Mononuclear cell (primary cell): ENCODE measurements around the gene MS4A12. TPM values are rescaled to one million over a fixed set of nuclear protein-coding genes. Genes with fewer than 3 reads are reported as not detected.
A peak's percentile ranks its signal among the peaks of the same experiment; 100 is the strongest.
"Not testable (repeated sequence)": the region's sequence is repeated elsewhere in the genome, so short reads cannot be mapped to it uniquely, and the experiment has no call there.

Experiments used
- H3K27me3 ChIP-seq: 2 replicates; pipeline ENCODE4 v1.6.0; 2011; ENCODE audit warnings: low read length, control low read depth; ENCODE audit not compliant: insufficient read depth
- H3K4me1 ChIP-seq: 2 replicates; pipeline ENCODE4 v1.5.1; 2011; ENCODE audit warnings: mild to moderate bottlenecking, low read length, control low read depth; ENCODE audit not compliant: insufficient read depth
- H3K4me3 ChIP-seq: 2 replicates; pipeline ENCODE4 v1.5.1; 2011; ENCODE audit warnings: mild to moderate bottlenecking, low read length, moderate library complexity
- H3K9me3 ChIP-seq: 2 replicates; pipeline ENCODE4 v1.5.1; 2011; ENCODE audit warnings: low read depth, mild to moderate bottlenecking, control low read depth, low read length
- total RNA-seq: library from RNA; depleted of rRNA; stranded (reverse); fragments of >200 nt; gene quantifications from one replicate; pipeline ENCODE4 v1.2.3, GENCODE V29; 2012

MS4A12 gene, protein sequence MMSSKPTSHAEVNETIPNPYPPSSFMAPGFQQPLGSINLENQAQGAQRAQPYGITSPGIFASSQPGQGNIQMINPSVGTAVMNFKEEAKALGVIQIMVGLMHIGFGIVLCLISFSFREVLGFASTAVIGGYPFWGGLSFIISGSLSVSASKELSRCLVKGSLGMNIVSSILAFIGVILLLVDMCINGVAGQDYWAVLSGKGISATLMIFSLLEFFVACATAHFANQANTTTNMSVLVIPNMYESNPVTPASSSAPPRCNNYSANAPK
- not detected for total RNA-seq

DNA sequence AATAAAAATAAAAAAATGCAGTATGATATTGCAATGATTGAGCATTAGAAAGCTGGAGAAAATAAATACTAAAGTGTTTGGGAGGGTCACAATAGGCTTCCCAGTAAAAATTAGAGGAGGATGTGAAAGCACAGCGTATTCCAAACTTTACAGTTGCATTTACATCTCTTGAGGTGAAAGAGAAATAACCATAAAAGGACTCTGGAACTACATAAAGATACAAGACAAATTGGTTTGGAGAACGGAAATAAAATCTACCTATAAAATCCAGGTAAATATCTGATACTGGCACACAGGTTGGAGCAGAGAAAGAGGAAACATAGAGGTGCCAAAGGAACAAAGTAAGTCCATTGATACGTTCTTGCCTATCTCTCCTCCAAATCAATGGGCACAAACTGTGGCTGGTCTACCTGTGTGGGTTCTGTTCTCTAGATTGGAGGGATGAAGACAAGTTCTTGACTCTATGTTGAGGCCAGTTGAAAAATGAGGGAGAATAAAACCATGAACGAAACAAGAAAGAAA, at the start of gene MS4A12:
Gene MS4A12 (plus strand): TSS at position 291 of the 522 bp plus-strand sequence. CDS start 4,541 bp downstream, outside the sequence.
- H3K4me3 ChIP-seq, result no peak within 1 kb of the TSS
- no peaks in the 10 kb centered on the region for H3K4me1 ChIP-seq
- H3K27me3 ChIP-seq, result no peaks in the 10 kb centered on the region
- no peaks in the 10 kb centered on the region for H3K9me3 ChIP-seq

GRCh38 chr11:60447070-60447469, 45.5 kb upstream of the MS4A12 start:
- H3K27me3 ChIP-seq, result no peaks in the 10 kb centered on the region
- no peak overlapping the region for H3K4me3 ChIP-seq
- no peaks in the 10 kb centered on the region for H3K9me3 ChIP-seq
- peaks cover 20% of the 10 kb centered on the region for H3K4me1 ChIP-seq

DNA sequence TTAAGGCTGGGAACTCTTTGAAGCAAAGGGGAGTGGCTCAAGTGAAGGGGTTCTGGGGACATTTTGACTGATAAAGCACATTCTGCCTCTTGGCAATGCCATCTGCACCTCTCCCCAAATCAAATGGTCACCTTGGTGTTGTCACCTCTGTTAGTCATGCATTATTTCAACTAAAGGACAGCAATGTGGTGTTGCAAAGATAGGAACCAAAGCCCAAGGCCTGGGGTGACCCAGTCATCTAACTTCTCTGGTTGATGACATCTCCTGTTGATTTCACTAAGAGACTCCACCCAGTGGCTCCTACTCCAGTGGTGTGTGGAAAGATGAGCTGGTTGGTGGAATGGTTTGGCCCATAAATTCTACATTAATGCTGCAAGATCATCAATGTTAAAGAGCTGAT, 44.7 kb upstream of the MS4A12 start:
- Histone ChIP-seq H3K4me1 (peaks cover 20% of the 10 kb centered on the region), H3K4me3 (no peak overlapping the region), H3K27me3 (no peaks in the 10 kb centered on the region), H3K9me3 (no peaks in the 10 kb centered on the region)

- H3K9me3 ChIP-seq, H3K4me3 ChIP-seq, H3K27me3 ChIP-seq: not testable (repeated sequence)
- H3K4me1 ChIP-seq, result peaks cover 22% of the 10 kb centered on the region
Measured at GRCh38 chr11:60451185-60451584, 41.4 kb upstream of the MS4A12 start.

GRCh38 chr11:60454212-60454611, 38.4 kb upstream of the MS4A12 start:
- no peak overlapping the region for H3K4me3 ChIP-seq
- H3K9me3 ChIP-seq, result no peaks in the 10 kb centered on the region
- H3K27me3 ChIP-seq, result no peaks in the 10 kb centered on the region
- peaks cover 7% of the 10 kb centered on the region for H3K4me1 ChIP-seq

DNA sequence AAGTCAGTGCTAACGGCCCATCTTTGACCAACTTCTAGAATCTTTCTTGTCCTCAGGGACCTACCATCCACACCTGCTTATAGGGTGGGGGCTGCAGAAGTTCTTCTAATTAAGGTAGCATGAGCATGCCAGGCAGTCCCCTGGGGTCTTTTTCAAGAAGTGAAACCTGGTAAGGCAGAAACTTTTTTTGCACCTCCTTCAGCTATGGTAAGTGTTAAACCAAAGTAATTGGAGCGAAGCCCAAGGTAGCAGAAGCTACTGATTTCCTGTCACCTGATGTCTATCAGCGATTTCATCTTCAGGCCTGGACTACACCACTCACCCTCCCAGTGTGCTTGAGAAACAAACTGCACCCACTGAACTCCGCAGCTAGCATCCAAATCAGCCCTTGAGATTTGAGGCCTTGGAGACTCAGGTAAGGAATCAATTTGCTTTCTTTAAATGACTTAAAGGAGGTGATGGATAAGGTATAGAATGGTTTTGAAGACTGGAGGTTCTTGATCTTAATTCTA, 37.0 kb upstream of the MS4A12 start, which contains the start of gene MS4A1:
Gene MS4A1 (plus strand): TSS at position 317 of the 512 bp plus-strand sequence. CDS start 6,528 bp downstream, outside the sequence.
- Histone ChIP-seq H3K4me1 (peaks cover 7% of the 10 kb centered on the region), H3K9me3 (no peaks in the 10 kb centered on the region), H3K4me3 (peak within 1 kb of the TSS; percentile 44), H3K27me3 (no peaks in the 10 kb centered on the region)

DNA sequence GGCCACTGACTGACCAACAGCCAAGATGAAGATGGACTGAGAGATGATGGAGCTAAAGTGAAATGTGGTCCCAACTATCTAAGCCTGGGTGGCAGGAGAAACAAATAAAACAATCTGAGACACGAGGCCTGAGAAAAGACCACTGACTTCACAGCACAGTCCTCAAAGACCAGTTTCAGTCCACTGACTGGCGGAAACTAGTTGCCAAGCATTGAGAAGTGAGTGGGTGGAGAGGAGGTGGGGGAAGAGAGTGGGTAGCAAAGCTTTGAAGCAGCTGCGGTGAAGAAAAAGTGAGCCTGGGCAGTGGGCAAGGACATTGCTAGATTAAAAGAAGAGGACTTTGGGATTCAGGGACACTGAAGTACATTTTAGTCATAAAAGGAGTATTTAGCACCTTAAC, 35.0 kb upstream of the MS4A12 start:
- H3K27me3 ChIP-seq, result no peaks in the 10 kb centered on the region
- no peaks in the 10 kb centered on the region for H3K9me3 ChIP-seq
- H3K4me1 ChIP-seq, result peaks cover 14% of the 10 kb centered on the region
- peak overlapping the region; percentile 44 for H3K4me3 ChIP-seq

- Histone ChIP-seq H3K27me3 (no peaks in the 10 kb centered on the region), H3K9me3 (no peaks in the 10 kb centered on the region), H3K4me3 (no peak overlapping the region), H3K4me1 (peaks cover 22% of the 10 kb centered on the region)
Measured at GRCh38 chr11:60459345-60459744, 33.2 kb upstream of the MS4A12 start.

GRCh38 chr11:60468829-60469228, 23.7 kb upstream of the MS4A12 start:
- H3K9me3 ChIP-seq, result no peaks in the 10 kb centered on the region
- no peak overlapping the region for H3K4me3 ChIP-seq
- H3K4me1 ChIP-seq, result peaks cover 8% of the 10 kb centered on the region
- H3K27me3 ChIP-seq, result no peaks in the 10 kb centered on the region

DNA sequence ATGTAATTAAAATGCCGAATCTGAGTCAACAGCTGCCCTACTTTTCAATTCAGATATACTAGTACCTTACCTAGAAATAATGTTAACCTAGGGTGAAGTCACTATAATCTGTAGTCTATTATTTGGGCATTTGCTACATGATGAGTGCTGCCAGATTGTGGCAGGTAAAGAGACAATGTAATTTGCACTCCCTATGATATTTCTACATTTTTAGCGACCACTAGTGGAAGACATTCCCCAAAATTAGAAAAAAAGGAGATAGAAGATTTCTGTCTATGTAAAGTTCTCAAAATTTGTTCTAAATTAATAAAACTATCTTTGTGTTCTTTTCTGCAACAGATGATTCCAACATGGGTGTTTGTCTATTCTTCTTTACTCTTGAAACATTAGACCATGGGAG, 22.9 kb upstream of the MS4A12 start:
- H3K4me3 ChIP-seq, result no peak overlapping the region
- no peaks in the 10 kb centered on the region for H3K27me3 ChIP-seq
- H3K9me3 ChIP-seq, result no peaks in the 10 kb centered on the region
- H3K4me1 ChIP-seq, result peaks cover 8% of the 10 kb centered on the region

GRCh38 chr11:60477035-60477445, 15.5 kb upstream of the MS4A12 start:
- no peaks in the 10 kb centered on the region for H3K27me3 ChIP-seq
- H3K9me3 ChIP-seq, result no peaks in the 10 kb centered on the region
- peaks cover 15% of the 10 kb centered on the region for H3K4me1 ChIP-seq
- no peak overlapping the region for H3K4me3 ChIP-seq

- no peak overlapping the region for H3K4me3 ChIP-seq
- no peaks in the 10 kb centered on the region for H3K9me3 ChIP-seq
- H3K27me3 ChIP-seq, result no peaks in the 10 kb centered on the region
- peaks cover 19% of the 10 kb centered on the region for H3K4me1 ChIP-seq
Measured at GRCh38 chr11:60482361-60482760, 10.2 kb upstream of the MS4A12 start.

DNA sequence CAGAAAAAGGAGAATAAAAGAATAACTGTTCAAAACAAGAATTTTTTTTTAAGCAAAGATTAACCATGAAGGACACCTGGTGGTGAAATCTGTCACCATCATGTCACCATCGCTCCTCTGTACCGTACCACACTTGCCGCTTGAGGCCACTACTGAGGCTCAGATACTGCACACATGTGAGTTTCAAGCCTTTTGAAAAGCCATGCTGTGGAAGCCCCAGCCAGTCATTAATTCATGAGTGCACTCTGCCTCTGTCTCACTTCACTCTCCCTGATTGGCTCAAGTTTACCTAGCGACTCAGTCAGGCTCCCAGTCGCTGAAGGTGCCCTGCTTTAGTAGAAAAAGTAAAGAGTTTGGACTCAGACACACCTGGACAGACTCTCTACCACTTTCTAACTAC, 6.6 kb upstream of the MS4A12 start:
- H3K9me3 ChIP-seq, result no peaks in the 10 kb centered on the region
- peaks cover 17% of the 10 kb centered on the region for H3K4me1 ChIP-seq
- H3K27me3 ChIP-seq, result no peaks in the 10 kb centered on the region
- H3K4me3 ChIP-seq, result no peak overlapping the region

- H3K27me3 ChIP-seq, result no peaks in the 10 kb centered on the region
- no peaks in the 10 kb centered on the region for H3K9me3 ChIP-seq
- no peak overlapping the region for H3K4me3 ChIP-seq
- H3K4me1 ChIP-seq, result peaks cover 6% of the 10 kb centered on the region
Measured at GRCh38 chr11:60493454-60493853, 876 bp downstream of the MS4A12 start.

DNA sequence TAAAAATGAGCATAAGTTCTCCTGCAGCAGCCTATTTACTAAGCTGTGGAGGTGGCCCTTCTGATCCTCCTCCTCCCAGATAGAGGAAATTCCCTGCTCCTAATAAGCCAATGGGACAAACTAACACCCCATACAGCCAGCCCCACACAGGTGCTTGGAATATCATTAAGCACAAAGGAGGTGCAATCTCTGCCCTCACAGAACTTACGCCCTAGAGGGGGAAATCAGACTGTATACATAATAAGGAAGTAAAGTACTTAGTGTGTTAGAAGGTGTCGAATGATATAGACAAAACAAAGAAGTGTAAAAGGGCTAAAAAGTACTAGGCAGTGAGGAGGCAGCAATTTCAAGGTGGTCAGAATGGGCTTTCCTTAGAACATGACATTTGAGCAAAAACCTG, 5.8 kb downstream of the MS4A12 start:
- Histone ChIP-seq H3K27me3 (no peaks in the 10 kb centered on the region), H3K9me3 (no peaks in the 10 kb centered on the region), H3K4me3 (no peak overlapping the region), H3K4me1 (peaks cover 14% of the 10 kb centered on the region)

GRCh38 chr11:60498853-60499252, 6.3 kb downstream of the MS4A12 start:
- H3K4me3 ChIP-seq, result no peak overlapping the region
- no peaks in the 10 kb centered on the region for H3K27me3 ChIP-seq
- peaks cover 14% of the 10 kb centered on the region for H3K4me1 ChIP-seq

More at GRCh38 chr11:60498853-60499252, 6.3 kb downstream of the MS4A12 start:
- H3K9me3 ChIP-seq, result no peaks in the 10 kb centered on the region
